ENCODE results near the gene NOP58. TPM values are rescaled to one million over a fixed set of nuclear protein-coding genes. Genes with fewer than 3 reads are reported as not detected.

NOP58 gene
- total and polyA plus RNA-seq, 2 of the 8 experiments (the other 6 are each of a cell fraction or from before 2014, with no cell fraction given) = 41.5 to 133 TPM

DNA sequence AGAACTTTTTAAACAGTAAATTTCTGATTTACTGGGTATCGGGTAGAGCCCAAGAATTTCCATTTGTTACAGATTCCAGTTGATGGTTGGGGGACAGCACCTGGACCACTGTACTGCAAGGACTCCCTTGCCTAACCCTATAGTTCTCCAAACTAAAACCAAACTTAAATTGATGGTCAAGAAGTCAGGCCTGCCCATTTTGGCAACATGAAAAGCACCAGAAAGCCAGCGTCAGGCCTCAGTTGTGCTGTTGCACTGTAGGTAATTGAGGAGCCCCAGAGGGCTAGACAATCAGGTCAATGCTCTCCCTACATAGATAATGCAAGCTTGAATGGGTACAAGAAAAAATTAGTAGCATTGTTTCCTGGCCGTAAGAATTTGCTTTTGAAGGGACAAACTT lies 40.5 kb downstream of the NOP58 start (continued):
- TF ChIP-seq, protein P1, sequence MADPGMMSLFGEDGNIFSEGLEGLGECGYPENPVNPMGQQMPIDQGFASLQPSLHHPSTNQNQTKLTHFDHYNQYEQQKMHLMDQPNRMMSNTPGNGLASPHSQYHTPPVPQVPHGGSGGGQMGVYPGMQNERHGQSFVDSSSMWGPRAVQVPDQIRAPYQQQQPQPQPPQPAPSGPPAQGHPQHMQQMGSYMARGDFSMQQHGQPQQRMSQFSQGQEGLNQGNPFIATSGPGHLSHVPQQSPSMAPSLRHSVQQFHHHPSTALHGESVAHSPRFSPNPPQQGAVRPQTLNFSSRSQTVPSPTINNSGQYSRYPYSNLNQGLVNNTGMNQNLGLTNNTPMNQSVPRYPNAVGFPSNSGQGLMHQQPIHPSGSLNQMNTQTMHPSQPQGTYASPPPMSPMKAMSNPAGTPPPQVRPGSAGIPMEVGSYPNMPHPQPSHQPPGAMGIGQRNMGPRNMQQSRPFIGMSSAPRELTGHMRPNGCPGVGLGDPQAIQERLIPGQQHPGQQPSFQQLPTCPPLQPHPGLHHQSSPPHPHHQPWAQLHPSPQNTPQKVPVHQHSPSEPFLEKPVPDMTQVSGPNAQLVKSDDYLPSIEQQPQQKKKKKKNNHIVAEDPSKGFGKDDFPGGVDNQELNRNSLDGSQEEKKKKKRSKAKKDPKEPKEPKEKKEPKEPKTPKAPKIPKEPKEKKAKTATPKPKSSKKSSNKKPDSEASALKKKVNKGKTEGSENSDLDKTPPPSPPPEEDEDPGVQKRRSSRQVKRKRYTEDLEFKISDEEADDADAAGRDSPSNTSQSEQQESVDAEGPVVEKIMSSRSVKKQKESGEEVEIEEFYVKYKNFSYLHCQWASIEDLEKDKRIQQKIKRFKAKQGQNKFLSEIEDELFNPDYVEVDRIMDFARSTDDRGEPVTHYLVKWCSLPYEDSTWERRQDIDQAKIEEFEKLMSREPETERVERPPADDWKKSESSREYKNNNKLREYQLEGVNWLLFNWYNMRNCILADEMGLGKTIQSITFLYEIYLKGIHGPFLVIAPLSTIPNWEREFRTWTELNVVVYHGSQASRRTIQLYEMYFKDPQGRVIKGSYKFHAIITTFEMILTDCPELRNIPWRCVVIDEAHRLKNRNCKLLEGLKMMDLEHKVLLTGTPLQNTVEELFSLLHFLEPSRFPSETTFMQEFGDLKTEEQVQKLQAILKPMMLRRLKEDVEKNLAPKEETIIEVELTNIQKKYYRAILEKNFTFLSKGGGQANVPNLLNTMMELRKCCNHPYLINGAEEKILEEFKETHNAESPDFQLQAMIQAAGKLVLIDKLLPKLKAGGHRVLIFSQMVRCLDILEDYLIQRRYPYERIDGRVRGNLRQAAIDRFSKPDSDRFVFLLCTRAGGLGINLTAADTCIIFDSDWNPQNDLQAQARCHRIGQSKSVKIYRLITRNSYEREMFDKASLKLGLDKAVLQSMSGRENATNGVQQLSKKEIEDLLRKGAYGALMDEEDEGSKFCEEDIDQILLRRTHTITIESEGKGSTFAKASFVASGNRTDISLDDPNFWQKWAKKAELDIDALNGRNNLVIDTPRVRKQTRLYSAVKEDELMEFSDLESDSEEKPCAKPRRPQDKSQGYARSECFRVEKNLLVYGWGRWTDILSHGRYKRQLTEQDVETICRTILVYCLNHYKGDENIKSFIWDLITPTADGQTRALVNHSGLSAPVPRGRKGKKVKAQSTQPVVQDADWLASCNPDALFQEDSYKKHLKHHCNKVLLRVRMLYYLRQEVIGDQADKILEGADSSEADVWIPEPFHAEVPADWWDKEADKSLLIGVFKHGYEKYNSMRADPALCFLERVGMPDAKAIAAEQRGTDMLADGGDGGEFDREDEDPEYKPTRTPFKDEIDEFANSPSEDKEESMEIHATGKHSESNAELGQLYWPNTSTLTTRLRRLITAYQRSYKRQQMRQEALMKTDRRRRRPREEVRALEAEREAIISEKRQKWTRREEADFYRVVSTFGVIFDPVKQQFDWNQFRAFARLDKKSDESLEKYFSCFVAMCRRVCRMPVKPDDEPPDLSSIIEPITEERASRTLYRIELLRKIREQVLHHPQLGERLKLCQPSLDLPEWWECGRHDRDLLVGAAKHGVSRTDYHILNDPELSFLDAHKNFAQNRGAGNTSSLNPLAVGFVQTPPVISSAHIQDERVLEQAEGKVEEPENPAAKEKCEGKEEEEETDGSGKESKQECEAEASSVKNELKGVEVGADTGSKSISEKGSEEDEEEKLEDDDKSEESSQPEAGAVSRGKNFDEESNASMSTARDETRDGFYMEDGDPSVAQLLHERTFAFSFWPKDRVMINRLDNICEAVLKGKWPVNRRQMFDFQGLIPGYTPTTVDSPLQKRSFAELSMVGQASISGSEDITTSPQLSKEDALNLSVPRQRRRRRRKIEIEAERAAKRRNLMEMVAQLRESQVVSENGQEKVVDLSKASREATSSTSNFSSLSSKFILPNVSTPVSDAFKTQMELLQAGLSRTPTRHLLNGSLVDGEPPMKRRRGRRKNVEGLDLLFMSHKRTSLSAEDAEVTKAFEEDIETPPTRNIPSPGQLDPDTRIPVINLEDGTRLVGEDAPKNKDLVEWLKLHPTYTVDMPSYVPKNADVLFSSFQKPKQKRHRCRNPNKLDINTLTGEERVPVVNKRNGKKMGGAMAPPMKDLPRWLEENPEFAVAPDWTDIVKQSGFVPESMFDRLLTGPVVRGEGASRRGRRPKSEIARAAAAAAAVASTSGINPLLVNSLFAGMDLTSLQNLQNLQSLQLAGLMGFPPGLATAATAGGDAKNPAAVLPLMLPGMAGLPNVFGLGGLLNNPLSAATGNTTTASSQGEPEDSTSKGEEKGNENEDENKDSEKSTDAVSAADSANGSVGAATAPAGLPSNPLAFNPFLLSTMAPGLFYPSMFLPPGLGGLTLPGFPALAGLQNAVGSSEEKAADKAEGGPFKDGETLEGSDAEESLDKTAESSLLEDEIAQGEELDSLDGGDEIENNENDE (IDR thresholded peaks at IDR 0.05; ENCODE audit: insufficient replicate concordance, low read length) = no peak
- no peak for TF ChIP-seq KDM5A (IDR thresholded peaks at IDR 0.05; ENCODE audit: low read length)
- TF ChIP-seq EP300 (IDR thresholded peaks at IDR 0.05; ENCODE audit: borderline replicate concordance in 1 of 2, low read depth in 2 of 2, low read length in 2 of 2) = no peak
- TF ChIP-seq CBX8 (IDR thresholded peaks at IDR 0.05; ENCODE audit: borderline replicate concordance, low read depth, low read length) = no peak
- TF ChIP-seq NANOG (IDR thresholded peaks at IDR 0.05; ENCODE audit: insufficient read depth, low read depth, low read length, poor library complexity, severe bottlenecking) = no peak
- no peak for TF ChIP-seq SP4 (IDR thresholded peaks at IDR 0.05; ENCODE audit: low read length)
- no peak for TF ChIP-seq POLR2A (IDR thresholded peaks at IDR 0.05; ENCODE audit: control extremely low read depth in 1 of 2, low read depth in 2 of 2, low read length in 2 of 2)
- no peak for TF ChIP-seq BCL11A (IDR thresholded peaks at IDR 0.05; ENCODE audit: low read depth in 2 of 2, low read length in 2 of 2)
- TF ChIP-seq, protein P2, sequence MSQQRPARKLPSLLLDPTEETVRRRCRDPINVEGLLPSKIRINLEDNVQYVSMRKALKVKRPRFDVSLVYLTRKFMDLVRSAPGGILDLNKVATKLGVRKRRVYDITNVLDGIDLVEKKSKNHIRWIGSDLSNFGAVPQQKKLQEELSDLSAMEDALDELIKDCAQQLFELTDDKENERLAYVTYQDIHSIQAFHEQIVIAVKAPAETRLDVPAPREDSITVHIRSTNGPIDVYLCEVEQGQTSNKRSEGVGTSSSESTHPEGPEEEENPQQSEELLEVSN (IDR thresholded peaks at IDR 0.05) = no peak
- no peak for TF ChIP-seq SRF (IDR thresholded peaks at IDR 0.05; ENCODE audit: low read depth, low read length)
- TF ChIP-seq RAD21 (IDR thresholded peaks at IDR 0.05 in 1 of 2, conservative IDR thresholded peaks at IDR 0.05 in 1 of 2; ENCODE audit: low read depth in 2 of 2, low read length in 2 of 2) = no peak

Measured in H1 (cell line).